HG02870 (cell line): ENCODE results near the gene XK.
"Not testable (repeated sequence)": the region's sequence is repeated elsewhere in the genome, so short reads cannot be mapped to it uniquely, and the experiment has no call there.

Source experiments
- ATAC-seq: cut with Tn5 transposase; IDR thresholded peaks from one replicate; pipeline ENCODE4 v1.9.1; 2021; ENCODE audit warnings: mild to moderate bottlenecking, moderate library complexity; ENCODE audit not compliant: unreplicated experiment

Gene XK, protein sequence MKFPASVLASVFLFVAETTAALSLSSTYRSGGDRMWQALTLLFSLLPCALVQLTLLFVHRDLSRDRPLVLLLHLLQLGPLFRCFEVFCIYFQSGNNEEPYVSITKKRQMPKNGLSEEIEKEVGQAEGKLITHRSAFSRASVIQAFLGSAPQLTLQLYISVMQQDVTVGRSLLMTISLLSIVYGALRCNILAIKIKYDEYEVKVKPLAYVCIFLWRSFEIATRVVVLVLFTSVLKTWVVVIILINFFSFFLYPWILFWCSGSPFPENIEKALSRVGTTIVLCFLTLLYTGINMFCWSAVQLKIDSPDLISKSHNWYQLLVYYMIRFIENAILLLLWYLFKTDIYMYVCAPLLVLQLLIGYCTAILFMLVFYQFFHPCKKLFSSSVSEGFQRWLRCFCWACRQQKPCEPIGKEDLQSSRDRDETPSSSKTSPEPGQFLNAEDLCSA

DNA sequence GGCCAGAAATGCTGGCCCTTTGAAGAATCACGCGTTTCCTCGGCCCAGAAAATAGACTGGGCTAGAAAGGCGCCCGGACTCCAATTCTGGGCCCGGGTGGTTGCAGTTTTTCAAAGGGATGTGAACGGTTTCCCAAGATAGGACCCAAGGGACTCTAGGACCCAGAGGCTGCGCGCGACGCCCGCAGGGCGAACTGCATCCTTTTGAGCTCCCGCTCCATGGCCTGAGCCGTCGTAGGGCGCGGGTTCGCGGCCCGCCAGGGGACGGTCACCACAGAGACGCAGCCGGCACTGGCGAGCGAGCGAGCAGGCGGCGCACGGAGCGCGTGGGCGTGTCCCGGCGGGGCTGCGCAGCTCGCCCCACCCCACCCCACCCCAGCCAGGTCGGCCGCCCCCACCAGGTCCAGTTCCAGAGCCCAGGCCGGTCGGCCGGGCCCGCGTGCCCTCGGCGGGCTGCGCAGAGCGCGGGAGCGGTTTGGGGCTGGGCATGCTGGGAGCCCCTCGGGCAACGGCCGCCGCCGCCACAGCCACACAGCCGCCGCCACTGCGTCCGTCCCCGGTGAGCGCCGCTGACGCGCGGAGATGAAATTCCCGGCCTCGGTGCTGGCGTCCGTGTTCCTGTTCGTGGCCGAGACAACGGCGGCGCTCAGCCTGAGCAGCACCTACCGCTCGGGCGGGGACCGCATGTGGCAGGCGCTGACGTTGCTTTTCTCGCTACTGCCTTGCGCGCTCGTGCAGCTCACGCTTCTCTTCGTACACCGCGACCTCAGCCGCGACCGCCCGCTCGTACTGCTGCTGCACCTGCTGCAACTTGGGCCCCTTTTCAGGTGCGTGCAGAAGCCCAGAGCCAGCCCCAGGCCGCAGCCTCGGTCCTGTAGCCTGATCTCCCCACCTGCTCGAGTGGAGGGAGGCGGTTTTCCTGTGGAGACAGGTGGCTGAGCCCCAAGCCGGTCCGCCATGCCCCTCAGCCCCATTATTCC, at the start of gene XK:
XK (plus strand) TSS at position 411 of the 979 bp plus-strand sequence; CDS start at position 582, 171 bp downstream.
- peak; percentile 75 for ATAC-seq

DNA sequence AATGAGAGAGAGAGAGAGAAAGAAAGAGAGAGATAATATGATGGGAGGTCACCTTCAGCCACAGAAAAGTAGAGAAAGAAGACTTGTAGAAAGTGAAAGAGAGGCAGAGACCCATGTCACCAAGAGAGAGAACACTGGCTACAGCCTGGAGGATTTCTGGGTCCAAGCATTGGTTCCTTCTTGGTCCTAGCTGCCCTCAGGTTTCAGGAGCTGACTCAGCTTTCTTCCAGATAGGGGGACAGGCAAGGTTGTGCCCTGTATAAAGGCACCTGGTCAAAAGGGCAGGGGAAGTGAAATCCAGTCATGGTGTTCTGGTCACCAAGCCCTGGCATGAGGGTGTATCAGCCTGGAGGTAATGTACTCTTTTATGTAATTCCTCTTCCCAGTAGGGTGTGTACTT, 47.5 kb upstream of the XK start:
- ATAC-seq: no peak

DNA sequence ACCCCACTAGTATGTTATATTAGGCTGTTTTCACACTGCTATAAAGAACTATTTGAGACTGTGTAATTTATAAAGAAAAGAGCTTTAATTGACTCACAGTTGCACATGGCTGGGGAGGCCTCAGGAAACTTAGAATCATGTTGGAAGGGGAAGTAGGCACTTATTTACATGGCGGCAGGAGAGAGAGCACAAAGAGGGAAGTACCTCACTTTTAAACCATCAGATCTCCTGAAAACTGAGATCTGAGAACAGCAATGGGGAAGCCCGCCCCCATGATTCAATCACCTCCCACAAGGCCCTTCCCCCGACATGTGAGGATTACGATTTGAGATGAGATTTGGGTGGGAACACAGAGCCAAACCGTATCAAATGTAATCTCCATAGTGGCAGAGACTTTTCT, 45.4 kb upstream of the XK start:
- ATAC-seq: no peak

DNA sequence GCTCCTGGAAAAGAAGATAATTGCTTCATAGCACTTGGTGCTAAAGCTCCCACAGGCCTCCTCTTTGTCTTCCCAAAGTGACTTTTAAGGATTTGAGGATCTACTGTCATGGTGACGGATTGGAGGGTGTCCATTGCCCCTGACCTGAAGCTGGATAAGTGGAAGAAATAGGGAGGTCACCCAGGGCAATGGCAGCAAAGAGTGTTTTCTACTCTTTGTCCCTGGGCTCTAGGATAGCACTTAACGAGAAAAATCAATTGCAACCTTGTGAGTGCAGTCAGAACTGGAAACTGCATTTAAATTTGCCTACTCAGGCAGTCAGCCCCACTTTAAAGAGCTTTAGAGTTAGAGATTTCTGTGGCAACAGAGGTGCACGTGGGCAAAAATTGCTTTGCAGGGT, 43.7 kb upstream of the XK start:
- no peak for ATAC-seq

DNA sequence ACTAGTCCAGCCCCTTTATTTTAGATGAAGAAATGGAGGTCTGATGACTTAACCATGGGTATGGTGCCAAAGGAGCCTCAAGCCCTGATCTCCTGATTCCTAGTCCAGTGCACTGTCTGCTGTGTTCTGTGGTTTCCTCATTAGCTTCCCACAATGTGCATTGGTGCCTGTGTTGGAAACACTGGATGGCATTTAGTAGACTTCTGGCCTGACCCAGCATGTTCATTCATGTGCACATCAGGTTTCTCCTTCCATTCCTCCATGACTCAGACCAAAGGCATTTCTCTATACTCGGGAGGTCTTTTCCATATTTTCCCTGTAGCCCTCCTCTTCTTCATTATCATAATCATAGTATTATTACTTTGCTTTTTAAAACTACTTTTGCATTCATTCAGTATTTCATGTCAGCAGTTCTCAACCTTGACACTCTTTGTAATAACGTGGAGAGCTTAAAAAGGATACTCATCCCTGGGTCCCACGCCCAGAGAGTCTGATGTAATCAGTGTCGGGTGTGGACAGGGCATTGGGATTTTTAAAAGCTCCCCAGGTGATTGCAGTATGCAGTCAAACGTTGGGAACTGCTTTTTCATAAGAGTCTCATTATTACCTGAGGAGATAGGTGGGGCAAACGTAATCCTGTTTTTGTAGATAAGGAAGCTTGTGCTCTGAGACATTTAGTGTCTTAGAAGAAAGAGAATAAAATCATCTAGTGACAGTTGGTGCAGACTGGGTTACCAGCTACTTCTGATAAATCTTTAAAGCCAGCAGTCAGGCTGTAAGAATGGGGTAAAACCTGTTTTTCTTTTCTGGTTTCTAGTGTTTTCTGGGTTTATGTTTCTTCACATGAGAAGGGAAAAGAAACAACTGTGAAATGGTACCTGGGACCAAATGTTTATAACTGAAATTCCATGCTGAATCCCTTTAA, 40.9 kb upstream of the XK start:
- no peak for ATAC-seq

DNA sequence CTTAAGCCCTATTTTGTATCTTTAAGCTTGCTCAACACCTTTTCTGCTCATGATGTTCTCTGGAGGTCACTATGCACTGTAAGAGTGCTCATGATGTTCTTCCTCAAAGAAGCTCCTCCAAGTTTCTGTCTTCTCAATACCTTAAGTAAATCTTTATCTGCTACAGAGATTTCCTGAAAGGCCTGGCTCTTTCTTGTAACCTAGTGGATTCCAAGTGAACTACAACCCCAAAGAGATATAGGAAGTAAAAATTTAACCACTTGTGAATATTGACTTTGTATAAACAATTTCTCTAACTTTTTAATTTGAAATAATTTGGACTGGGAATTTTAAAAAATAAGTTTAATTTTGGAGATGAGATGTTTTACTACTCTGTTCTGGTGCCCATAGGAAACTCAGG, 39.3 kb upstream of the XK start:
- ATAC-seq: no peak

DNA sequence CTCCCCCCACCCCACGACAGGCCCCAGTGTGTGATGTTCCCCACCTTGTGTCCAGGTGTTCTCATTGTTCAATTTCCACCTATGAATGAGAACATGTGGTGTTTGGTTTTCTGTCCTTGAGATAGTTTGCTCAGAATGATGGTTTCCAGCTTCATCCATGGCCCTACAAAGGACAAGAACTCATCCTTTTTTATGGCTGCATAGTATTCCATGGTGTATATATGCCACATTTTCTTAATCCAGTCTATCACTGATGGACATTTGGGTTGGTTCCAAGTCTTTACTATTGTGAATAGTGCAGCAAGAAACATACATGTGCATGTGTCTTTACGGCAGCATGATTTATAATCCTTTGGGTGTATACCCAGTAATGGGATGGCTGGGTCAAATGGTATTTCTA, 34.7 kb upstream of the XK start:
- not testable (repeated sequence) for ATAC-seq

DNA sequence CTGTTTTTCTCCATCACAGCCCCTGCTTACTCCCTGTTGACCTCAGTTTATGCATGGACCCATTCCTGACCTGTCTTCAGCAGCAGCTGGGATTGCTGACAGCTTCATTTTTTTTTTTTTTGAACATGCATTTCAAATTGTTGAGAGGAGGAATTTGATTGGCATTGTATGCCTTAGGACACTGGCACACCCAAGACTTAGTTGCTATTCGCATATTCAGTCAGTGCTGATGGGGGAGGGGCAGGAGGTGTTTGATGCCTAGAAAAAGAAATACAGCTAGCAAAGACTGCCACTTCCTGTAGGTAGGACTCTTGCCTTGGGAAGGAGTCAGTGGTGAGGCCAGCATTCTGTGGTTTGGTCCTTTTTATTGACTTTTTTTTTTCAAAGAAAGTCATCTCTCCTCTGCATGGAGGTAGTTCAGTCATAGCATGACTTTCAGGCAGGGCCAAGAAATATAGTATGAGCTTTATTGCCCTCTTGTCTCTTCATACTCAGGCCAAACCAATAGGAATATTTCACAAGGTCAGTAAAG, 33.6 kb upstream of the XK start:
- ATAC-seq: no peak

DNA sequence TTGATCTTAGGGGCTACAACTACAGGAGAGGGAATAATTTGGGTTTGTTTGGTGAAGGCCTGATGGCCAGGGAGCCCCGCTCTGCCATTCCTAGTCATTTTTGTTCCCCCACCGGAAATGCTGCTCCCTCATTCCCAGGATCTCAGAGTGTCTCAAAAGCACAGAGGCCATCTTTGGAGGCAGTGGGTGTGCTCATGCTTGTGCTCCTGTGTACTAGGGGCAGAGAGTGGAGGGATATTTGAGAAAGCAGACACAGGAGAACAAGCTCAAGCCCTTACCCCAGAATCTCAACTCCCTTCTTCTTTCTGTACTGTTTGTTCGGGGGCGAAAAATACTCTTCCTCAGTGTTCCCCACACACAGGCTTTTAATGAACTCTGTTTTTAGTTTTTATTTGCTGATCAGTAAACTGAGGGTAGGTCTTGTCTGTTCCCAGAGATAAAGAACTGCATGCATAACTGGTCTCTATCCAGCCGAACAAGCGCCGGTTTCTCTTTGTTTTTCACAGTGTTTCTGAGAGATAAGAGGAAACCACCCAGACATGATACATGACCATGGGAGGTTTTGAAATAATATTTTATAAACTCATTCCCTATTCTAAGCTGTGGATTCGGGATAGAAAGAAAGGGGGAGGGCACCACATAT, 32.9 kb upstream of the XK start:
- ATAC-seq: no peak

DNA sequence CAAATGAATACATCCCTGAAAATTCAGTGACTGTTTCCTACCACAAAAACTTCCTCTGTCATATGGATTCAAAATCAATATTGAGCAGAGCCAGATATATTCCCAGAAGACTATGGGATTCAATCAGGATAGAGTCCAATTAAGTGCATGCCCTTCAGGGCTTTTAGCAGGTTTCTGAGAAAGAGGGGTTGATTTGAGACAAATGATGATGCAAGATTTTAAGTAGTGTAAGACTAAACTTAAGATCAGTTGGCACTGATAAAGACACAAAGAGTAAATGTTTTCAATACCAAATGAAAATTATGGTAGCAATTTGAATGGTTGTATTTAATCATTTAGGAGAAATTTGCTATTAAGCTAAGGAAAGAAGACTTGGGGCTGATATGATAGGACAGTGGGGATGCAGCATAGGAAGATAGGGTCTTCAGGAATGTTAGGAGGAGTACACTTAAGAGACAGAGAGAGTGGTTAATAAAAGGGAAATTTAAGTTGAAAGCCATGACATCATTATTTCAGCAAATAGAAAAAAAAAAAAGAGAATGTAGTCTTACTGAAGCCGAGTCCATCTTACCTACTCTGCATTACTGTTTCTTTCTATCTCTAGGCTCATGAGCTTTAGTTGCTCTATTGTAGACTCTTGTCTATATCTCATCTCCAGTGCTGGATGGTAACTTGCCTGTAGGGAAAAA, 32.0 kb upstream of the XK start:
- no peak for ATAC-seq

DNA sequence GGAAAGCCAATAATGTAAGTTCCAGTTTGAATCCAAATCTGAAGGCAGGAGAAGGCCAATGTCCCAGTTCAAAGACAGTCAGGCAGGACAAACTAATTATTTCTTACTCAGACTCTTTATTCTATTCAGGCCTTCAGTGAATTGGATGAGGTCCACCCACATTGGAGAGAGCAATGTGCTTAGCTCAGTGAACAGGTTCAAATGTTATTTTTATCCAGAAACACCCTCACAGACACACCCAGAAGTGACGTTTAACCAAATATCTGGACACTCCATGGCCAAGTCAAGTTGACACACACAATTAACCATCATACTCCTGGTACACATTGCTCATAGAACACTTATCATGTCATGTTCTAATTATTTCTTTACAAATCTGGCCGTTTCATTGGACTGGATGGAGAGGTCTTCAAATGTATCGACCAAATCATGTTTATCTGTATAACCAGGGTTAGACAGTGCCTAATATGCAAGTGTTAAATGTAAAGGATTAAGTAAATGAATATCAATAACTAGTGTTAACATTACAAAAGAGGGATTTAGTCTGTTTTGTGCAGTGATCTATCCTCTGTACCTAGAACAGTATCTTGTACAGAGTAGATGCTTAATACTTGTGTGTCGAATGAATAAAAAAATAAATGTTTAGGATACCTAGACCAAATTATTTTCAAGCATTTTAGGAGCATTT, 27.1 kb upstream of the XK start:
- no peak for ATAC-seq

DNA sequence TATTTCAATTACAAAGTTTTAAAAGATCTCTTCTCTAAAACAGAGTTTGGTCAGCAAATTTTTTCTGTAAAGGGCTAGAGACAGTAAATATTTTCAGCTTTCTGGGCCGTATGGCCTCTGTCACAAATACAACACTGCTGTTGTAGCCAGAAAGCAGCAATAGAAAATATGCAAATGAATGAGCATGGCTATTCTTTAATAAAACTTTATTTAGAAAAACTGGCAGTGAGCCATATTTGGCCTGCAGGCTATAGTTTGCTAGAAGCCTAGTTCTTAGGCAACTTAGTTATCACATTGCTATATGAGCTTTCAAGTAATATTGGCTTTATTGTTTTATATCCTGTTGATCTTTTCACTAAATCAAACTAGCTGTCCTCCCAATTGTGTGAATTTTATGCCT, 26.5 kb upstream of the XK start:
- ATAC-seq: no peak

DNA sequence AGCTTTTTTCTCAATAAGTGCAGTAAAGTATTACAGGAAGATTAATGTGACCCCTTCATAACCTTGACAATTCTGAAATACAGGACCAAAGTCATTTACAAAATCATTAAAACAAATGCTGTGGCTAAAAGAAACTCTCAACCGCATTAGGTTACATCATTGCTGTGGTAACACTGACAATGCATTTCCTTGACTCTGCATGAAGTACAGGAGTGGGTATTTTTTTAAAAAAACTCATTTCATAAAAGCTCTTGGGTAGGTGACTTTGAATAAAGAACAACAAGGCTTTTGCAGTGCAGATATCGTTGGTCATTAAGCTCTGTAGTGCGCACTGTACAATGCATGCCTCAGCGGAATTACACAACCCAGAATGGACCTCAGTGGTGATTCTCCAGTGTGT, 23.4 kb upstream of the XK start:
- ATAC-seq: no peak

DNA sequence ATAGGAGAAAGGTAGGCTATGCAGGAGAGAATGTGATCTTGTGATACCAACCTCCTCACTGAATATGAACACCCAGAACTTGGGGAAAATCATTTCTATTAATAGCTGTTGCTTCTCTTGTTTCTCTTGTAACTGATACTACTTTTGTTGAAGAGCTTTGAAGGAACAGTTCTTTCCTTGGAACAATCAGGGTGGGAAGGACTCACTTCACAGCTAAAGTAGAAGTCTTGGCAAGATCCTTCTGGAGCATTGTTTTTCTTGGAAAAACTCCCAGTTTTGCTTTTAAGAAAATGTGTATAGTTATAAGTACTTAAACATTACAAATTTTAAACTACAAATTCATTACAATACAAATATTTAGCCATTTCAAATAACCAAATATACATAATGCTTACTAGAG, 19.1 kb upstream of the XK start:
- ATAC-seq: no peak

DNA sequence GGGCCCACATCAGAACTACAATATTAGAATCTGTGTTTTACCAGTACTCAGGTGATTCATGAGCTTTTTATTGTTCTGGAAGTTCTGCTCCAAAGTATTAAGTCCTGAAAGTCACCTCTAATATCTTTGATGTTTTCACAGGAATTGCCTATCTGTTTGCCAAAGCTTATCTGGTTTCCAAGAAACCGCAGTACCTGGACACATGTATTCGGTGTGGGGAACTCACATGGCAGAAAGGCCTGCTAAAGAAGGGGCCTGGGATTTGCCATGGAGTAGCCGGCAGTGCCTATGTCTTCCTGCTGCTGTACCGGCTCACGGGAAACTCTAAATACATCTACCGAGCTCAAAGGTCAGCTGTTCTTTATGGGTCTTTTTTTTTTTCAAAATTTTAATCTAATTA, 18.4 kb upstream of the XK start:
- ATAC-seq: no peak

DNA sequence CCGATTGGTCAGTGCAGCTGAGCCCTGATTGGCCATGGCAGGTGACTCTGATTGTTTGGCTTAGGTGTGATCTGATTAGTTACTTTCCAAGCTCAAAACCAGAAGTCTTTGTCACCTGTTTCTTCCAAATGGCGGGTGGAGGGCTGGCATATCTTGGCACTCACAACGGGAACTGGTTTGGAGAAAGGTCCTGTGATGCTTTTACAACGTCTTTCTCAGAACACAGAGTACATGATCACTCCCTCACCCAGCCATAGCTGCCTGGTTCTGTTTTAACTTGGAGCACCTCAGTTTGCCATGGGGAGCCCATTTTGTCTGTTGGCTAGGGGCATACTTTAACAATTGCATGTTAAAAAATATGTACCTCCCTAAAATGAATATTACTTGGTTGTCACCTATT, 13.0 kb upstream of the XK start:
- ATAC-seq: no peak

DNA sequence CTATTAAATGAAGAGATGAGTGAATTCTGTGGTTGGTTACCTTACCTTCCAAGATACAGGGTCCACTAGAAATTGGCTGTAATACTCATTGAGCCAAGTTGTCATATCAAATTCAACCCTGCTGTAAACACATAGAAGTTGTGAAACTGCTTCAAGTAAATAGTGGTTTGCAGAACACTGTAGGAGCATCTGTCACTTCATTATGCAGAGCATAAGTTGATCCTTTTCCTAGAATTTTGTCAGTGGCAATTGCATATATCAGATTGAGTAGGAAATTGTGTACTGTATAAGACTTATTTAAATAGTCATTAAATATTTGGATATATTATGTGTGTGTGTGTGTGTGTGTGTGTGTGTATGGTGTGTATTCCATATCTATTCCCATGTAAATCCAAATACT, 8.8 kb upstream of the XK start:
- ATAC-seq: no peak

DNA sequence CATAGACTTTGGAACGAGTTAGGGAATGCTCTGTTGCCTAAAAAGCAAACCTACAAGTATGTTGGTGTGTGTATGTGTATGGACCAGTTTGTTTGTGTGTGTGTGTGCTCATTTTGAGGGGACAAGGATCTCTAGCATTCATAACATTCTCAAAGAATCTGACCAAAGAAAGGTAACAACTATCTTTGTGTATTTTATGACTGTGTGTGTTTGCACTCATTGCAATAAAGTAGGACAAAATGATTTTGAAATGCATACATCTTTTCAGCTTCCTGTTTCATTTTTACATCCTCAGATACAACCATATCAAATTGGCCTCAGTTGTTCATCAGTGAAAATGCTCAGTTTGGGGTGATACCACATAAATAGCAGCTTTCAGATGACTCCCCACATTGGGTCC, 8.3 kb upstream of the XK start:
- ATAC-seq: peak; percentile 17

DNA sequence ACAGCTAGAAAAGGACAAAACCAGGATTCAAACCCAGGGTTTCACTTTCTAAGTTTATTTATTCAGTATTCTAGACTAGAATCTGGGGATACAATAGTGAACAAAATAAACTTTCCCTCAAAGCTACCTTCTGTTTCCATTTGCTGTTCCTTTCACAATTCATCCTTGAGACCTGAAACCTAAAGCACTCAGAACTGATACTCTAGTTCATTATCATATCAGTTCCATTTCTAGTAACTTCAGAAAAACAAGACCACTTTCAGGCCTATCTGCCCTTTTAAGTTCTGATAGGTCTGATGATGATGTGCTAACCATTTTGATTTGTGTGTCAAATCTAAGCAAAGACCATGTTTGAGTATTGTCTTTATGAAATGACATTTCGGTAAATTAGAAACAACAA, 7.8 kb upstream of the XK start:
- peak; percentile 88 for ATAC-seq
